Measurements from ENCODE around the gene GABRP.

GRCh38 chr5:170740551-170741205 lies 42.8 kb upstream of the GABRP start:
- no peak for TF ChIP-seq POLR2A (IDR thresholded peaks at IDR 0.05)
- TF ChIP-seq, protein P1, sequence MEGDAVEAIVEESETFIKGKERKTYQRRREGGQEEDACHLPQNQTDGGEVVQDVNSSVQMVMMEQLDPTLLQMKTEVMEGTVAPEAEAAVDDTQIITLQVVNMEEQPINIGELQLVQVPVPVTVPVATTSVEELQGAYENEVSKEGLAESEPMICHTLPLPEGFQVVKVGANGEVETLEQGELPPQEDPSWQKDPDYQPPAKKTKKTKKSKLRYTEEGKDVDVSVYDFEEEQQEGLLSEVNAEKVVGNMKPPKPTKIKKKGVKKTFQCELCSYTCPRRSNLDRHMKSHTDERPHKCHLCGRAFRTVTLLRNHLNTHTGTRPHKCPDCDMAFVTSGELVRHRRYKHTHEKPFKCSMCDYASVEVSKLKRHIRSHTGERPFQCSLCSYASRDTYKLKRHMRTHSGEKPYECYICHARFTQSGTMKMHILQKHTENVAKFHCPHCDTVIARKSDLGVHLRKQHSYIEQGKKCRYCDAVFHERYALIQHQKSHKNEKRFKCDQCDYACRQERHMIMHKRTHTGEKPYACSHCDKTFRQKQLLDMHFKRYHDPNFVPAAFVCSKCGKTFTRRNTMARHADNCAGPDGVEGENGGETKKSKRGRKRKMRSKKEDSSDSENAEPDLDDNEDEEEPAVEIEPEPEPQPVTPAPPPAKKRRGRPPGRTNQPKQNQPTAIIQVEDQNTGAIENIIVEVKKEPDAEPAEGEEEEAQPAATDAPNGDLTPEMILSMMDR (IDR thresholded peaks at IDR 0.05), result no peak
